Tibial nerve (tissue), 4 donors: ENCODE measurements around the gene TMEM235. TPM values are rescaled to one million over a fixed set of nuclear protein-coding genes. Genes with fewer than 3 reads are reported as not detected.

Source experiments
- DNase-seq, 2 donors: peaks; one replicate each; pipeline ENCODE4 v3.0.0-alpha.2; 2019; ENCODE audit warnings: low spot score in 2 of 2
- H3K27ac ChIP-seq, 4 donors: fragments of 200-600 bp; sonication (generic) in 3 of 4; one replicate each; pipeline ENCODE4 v1.5.1; 2017 to 2019; ENCODE audit warnings: mild to moderate bottlenecking in 1 of 4
- H3K27me3 ChIP-seq, 2 donors: fragments of 200-600 bp; sonication (generic) in 1 of 2; one replicate each; pipeline versions ENCODE4 v1.5.1 to v1.6.0; 2017 to 2019
- H3K36me3 ChIP-seq, 3 donors: fragments of 200-600 bp; sonication (generic); one replicate each; pipeline ENCODE4 v1.5.1; 2018 to 2019
- H3K4me1 ChIP-seq, 4 donors: fragments of 200-600 bp; sonication (generic) in 3 of 4; one replicate each; pipeline ENCODE4 v1.5.1; 2017 to 2019
- H3K4me3 ChIP-seq, 4 donors: fragments of 200-600 bp; sonication (generic) in 3 of 4; one replicate each; pipeline ENCODE4 v1.5.1; 2017 to 2019; ENCODE audit warnings: mild to moderate bottlenecking in 1 of 4, moderate library complexity in 1 of 4
- H3K9me3 ChIP-seq, 4 donors: fragments of 200-600 bp; sonication (generic) in 3 of 4; one replicate each; pipeline ENCODE4 v1.5.1; 2017 to 2019
- EP300 ChIP-seq, 2 donors: sonication (generic); formaldehyde crosslinking; IDR thresholded peaks; one replicate each; pipeline ENCODE4 v1.6.1; 2017; ENCODE audit warnings: antibody characterized with exemption in 2 of 2, mild to moderate bottlenecking in 1 of 2
- POLR2A ChIP-seq, 2 donors: fragments of 450-650 bp; IDR thresholded peaks; one replicate each; pipeline ENCODE4 v1.6.1; 2017; ENCODE audit warnings: antibody characterized with exemption in 2 of 2, mild to moderate bottlenecking in 2 of 2, moderate library complexity in 2 of 2
- WGBS, 2 donors: methylation state at CpG; one replicate each; pipeline ENCODE4 v1.1.5; 2018; 5-methylcytosine and 5-hydroxymethylcytosine counted together
- total RNA-seq, 4 donors: library from RNA; depleted of rRNA; stranded (reverse); fragments of >200 nt; gene quantifications; one replicate each; pipeline ENCODE4 v1.1.0, GENCODE V29; 2016
- TF ChIP-seq, protein P1 (sequence below), 5 experiments: fragments of 200-600 bp in 3 of 5; fragments of 450-650 bp in 2 of 5; sonication (generic) in 3 of 5; IDR thresholded peaks; one replicate each; pipeline ENCODE4 v1.5.1; 2016 to 2019; ENCODE audit warnings: antibody characterized with exemption in 5 of 5, mild to moderate bottlenecking in 3 of 5, moderate library complexity in 2 of 5

The TMEM235 gene
- total RNA-seq, 4 donors from 2014 or later, result not detected

DNA sequence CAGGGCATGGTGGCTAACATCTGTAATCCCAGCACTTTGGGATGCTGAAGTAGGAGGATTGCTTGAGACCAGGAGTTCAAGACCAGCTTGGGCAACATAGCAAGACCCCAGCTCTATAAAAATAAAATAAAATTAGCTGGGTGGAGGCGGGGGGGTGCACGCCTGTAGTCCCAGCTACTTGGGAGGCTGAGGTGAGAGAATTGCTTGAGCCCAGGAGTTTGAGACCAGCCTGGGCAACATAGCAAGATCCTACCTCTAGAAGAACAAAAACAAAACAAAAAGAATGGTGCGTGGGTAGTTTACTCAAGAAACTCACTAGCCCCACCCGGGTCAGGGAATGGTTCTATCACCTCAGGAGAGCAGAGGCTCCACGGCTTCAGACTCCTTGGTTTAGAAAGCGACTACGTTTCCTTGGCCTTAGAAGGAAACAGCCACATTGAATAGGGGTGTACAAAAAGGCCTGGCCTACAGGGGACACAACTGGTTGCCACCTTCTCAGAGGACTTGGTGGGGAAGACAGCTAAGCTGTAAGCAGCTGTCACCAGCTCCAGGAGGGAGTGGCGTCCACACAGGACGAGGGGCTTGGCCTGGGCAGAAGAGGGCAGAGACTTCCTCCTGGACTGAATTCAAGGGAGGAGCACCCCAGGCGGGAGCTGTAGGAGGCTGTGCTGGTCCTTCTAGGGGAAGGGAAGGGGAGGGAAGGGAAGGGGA is 45.3 kb upstream of the TMEM235 start:
- Histone ChIP-seq H3K27me3 (no peaks in the 10 kb centered on the region), H3K9me3 (no peaks in the 10 kb centered on the region), H3K36me3 (peaks cover 0 to 18% (median 0%) of the 10 kb centered on the region in 3 donors), H3K27ac (peak overlapping the region in 3 of 4 donors; percentile 31 to 81 (median 61)), H3K4me1 (peaks cover 0 to 42% (median 10%) of the 10 kb centered on the region in 4 donors), H3K4me3 (peak overlapping the region; percentile 35 to 57 (median 46))
- no peak for DNase-seq
- WGBS, 2 donors, result 45 to 46% methylated on average over 10 of the region's 10 CpGs
- TF ChIP-seq EP300 (IDR thresholded peaks at IDR 0.05) (no peak), POLR2A (IDR thresholded peaks at IDR 0.05) (no peak)
- TF ChIP-seq, protein P1, sequence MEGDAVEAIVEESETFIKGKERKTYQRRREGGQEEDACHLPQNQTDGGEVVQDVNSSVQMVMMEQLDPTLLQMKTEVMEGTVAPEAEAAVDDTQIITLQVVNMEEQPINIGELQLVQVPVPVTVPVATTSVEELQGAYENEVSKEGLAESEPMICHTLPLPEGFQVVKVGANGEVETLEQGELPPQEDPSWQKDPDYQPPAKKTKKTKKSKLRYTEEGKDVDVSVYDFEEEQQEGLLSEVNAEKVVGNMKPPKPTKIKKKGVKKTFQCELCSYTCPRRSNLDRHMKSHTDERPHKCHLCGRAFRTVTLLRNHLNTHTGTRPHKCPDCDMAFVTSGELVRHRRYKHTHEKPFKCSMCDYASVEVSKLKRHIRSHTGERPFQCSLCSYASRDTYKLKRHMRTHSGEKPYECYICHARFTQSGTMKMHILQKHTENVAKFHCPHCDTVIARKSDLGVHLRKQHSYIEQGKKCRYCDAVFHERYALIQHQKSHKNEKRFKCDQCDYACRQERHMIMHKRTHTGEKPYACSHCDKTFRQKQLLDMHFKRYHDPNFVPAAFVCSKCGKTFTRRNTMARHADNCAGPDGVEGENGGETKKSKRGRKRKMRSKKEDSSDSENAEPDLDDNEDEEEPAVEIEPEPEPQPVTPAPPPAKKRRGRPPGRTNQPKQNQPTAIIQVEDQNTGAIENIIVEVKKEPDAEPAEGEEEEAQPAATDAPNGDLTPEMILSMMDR (IDR thresholded peaks at IDR 0.05), result no peak

DNA sequence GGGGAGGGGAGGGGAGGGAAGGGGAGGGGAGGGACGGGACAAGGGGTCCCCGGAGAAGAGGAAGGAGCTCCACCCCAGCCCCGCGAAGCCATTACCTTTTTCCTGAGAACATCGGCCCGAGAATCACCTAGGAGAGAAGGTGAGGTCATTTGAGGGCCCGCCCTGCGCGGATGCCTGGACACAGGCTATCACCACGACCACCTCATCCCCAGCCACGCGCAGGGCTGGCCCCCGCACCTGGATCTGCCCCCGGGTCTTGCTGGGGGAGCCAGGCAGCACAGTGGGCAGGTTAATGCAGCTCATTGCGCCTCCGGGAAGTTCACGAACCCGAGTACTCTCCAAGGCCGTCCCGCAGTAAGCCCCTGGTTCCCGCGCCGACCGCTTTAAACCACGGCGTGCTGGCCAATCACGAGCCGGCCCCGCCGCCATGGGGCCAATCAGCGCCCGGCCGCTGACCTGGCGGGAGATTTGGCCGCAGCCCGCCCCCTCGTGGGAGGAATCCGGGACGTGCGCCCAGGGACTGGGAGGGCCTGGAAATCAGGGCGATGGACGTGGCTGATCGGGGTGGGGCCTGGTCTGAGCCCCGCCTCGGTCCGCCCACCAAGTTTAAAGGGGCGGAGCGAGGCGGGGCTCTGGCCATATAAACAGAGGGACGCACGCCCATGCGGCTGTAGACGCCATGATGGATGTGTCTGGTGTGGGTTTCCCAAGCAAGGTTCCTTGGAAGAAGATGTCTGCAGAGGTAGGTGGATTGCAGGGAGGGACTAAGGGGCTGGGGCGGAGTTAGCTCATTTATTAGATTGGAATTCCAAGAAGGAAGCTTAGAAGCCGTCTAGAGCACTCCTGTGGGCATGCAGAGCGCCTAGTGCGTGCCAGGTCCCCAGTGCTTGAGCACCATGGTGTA is 44.5 kb upstream of the TMEM235 start, which contains the start of the genes AFMID and TK1:
TSS of gene AFMID (plus strand) at position 671 of the 904 bp plus-strand sequence. CDS start at position 680, 9 bp downstream.
TSS of gene TK1 (minus strand) at position 361 of the 904 bp plus-strand sequence. CDS start at position 303, 58 bp downstream.
- DNase-seq, result peak; percentile 91 to 94
- no peaks in the 10 kb centered on the region for H3K27me3 ChIP-seq
- no peaks in the 10 kb centered on the region for H3K9me3 ChIP-seq
- peak within 1 kb of the TSS; percentile 48 to 81 (median 70) for H3K27ac ChIP-seq
- 5 to 9% methylated on average over 29 to 39 of the region's 57 CpGs for WGBS, 2 donors
- TF ChIP-seq EP300 (IDR thresholded peaks at IDR 0.05) (peak; percentile 57 to 77), POLR2A (IDR thresholded peaks at IDR 0.05) (peak; percentile 20 to 63)
- TF ChIP-seq, protein P1 (IDR thresholded peaks at IDR 0.05), result peak; percentile 59 to 96 (median 92)
- H3K36me3 ChIP-seq, result peaks cover 0 to 26% (median 0%) of the 10 kb centered on the region in 3 donors
- peaks cover 0 to 42% (median 10%) of the 10 kb centered on the region in 4 donors for H3K4me1 ChIP-seq
- peak within 1 kb of the TSS; percentile 44 to 57 (median 52) for H3K4me3 ChIP-seq

DNA sequence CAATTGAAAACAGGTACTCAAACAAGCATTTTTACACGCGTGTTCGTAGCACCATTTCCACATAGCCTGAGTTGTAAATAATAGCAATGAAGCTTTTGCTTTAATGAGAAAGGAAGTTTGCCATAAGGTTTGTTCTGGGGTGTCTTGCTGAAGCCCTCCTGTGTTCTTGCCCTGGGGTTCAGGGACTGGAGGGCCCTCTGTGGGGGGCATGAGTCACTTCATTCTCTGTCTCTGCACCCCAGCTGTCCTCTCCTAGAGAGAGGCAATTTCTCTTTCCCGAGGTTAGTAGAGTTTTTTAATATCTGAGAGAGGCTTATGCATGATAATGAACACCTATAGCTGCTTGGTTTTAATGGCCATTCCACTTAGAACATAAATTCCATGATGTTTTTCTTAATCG is 34.7 kb upstream of the TMEM235 start:
- H3K9me3 ChIP-seq, result no peaks in the 10 kb centered on the region
- peaks cover 0 to 95% (median 0%) of the 10 kb centered on the region in 3 donors for H3K36me3 ChIP-seq
- no peak for DNase-seq
- no peak overlapping the region for H3K4me3 ChIP-seq
- TF ChIP-seq EP300 (IDR thresholded peaks at IDR 0.05) (no peak), POLR2A (IDR thresholded peaks at IDR 0.05) (no peak)
- TF ChIP-seq, protein P1 (IDR thresholded peaks at IDR 0.05), result no peak
- H3K27ac ChIP-seq, result no peak overlapping the region
- no peaks in the 10 kb centered on the region for H3K4me1 ChIP-seq
- WGBS, 2 donors, result 88 to 92% methylated on average over 5 of the region's 5 CpGs
- H3K27me3 ChIP-seq, result no peaks in the 10 kb centered on the region

DNA sequence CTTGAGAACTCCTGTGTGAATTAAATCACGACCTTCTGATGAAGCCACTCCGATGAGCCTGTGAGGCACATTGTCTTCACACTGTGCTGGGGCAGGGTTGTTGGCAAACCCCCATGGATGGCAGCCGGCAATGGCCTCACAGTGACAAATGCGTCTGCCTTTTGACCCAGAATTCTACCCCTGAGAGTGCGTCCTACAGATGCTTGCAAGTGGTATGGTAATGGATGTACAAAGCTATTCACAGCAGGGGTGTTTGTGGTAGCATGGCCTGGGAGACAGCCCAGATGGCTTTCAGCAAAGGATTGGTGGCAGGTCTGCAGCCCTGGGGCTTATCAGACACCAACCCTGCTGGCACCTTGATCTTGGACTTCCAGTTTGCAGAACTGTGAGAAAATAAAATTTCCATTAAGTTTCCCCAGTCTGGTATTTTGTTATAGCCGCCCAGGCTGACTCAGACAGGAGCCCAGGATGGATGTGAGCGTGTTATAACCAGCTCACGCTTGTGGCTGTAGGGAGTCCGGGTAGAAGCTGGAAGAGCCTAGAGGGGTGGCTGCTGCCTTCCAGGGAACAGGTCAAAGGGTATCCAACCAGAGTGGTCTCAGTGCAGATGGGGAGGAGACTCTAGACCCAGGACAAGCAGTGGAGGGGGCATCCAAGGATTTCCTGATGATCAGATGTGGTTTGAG is 34.1 kb upstream of the TMEM235 start:
- Histone ChIP-seq H3K4me1 (no peaks in the 10 kb centered on the region), H3K9me3 (no peaks in the 10 kb centered on the region), H3K27ac (peak overlapping the region in 2 of 4 donors; percentile 40 to 67), H3K36me3 (peaks cover 0 to 92% (median 0%) of the 10 kb centered on the region in 3 donors), H3K27me3 (no peaks in the 10 kb centered on the region), H3K4me3 (no peak overlapping the region)
- DNase-seq, result no peak
- TF ChIP-seq, protein P1 (IDR thresholded peaks at IDR 0.05), result no peak
- no peak for TF ChIP-seq EP300 (IDR thresholded peaks at IDR 0.05)
- no peak for TF ChIP-seq POLR2A (IDR thresholded peaks at IDR 0.05)
- WGBS, 2 donors, result 80 to 82% methylated on average over 9 of the region's 9 CpGs
